Measurements from ENCODE around the gene DIS3L2.
"Not testable (repeated sequence)": the region's sequence is repeated elsewhere in the genome, so short reads cannot be mapped to it uniquely, and the experiment has no call there.

Gene DIS3L2

GRCh38 chr2:232117413-232117812 is 155.9 kb downstream of the DIS3L2 start:
- no peak for DNase-seq (ENCODE audit: low spot score)

GRCh38 chr2:232120911-232121310 is 159.4 kb downstream of the DIS3L2 start:
- no peak for DNase-seq (ENCODE audit: low spot score)

DNA sequence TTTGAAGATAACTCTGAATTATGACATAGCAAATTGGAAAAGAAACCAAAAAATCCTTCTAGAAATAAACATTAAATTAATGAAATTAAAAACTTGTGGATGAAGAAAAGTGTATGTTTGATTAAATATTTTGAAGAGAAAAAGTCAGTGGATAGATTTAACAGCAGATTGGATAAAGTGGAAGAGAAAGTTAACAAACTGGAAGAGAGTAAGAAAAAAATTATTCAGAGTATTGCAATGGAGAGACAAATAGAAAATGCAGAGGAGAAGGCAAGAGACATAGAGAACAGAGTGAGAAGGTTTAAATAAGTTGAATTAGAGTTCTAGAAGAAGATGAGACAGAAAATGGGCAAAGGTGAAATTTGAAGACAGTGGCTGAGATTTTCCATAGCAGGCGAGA is 162.8 kb downstream of the DIS3L2 start:
- no peak for DNase-seq (ENCODE audit: low spot score)

- DNase-seq (ENCODE audit: low spot score), result no peak
Measured at GRCh38 chr2:232126301-232127099, 165.0 kb downstream of the DIS3L2 start.

DNA sequence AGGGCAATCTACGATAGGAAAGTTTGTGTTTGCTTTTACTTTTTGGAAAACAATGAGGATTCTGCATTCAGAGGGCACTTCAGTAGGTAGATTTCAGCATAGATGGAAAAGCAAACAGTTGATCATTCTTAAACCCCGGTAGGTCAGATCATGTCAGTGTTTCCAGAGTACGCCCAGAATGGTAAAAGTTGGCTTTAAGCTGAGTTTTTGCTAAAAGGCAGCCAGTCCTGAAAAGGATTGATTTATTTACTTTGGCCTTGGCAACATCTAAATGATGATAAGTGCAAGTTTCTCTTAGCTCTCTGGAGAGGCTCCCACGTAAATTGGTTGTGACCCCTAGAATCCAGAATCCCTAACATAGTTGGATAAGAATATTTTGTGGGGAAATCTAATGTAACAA is 168.0 kb downstream of the DIS3L2 start:
- DNase-seq (ENCODE audit: low spot score), result no peak

GRCh38 chr2:232132181-232132580 is 170.7 kb downstream of the DIS3L2 start:
- DNase-seq (ENCODE audit: low spot score), result no peak

DNA sequence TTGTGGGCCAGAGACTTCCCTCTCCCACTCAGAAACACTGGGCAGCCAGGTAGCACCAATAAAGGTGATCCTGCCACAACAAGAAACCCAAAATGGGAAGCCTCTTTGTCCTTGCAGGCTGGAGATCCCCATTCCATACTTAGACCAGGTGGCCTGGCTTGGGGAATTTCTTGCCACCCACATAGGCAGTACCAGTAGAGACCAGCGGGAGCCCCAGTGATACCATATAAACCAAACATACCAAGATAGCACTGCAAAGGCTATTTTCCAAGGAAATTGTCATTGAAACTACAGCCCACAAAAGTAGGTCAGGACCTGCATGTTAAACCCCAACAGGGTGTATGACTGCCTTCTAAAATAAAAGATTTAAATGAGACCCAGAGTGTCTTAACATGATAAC is 171.6 kb downstream of the DIS3L2 start:
- DNase-seq (ENCODE audit: low spot score), result peak; percentile 7

GRCh38 chr2:232134939-232135338 is 173.4 kb downstream of the DIS3L2 start:
- DNase-seq (ENCODE audit: low spot score), result no peak

DNA sequence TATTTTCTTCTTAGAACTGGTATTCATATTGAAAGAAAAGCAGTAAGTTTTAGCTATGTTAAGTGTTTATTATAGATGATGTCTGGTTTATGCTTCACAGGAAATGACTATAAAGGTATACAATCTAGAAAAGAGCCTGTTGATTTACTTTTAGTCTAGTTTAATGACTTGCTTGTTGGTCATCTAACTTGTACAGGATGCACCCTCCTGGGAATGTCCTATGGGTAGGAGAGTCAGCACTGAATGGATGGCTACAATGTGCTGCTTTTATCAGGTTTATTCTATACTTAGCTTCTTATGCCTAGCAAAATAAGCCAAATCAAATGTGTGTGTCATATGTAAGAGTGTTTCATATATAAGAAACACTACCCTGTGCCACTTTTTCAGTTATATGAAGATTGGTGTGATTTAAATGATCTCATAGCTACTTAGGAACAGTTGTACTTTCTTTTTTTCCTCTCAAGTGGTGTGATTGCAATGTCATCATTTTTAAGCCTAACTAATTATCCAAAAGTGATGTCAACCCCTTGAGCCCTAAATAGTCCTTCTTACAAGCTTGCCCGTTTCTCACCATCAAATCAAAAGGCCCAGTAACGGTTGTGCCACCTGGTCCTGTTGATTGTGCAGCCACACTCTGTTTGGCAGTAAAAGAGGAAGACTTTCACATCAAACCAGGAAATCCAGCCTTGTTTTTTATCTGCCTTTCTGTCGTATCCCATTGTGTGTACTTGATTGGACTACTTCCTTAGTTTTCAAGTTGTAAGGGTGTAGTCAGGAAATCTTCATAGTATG is 176.0 kb downstream of the DIS3L2 start:
- DNase-seq (ENCODE audit: low spot score), result no peak

GRCh38 chr2:232138441-232138840 is 176.9 kb downstream of the DIS3L2 start:
- no peak for DNase-seq (ENCODE audit: low spot score)

DNA sequence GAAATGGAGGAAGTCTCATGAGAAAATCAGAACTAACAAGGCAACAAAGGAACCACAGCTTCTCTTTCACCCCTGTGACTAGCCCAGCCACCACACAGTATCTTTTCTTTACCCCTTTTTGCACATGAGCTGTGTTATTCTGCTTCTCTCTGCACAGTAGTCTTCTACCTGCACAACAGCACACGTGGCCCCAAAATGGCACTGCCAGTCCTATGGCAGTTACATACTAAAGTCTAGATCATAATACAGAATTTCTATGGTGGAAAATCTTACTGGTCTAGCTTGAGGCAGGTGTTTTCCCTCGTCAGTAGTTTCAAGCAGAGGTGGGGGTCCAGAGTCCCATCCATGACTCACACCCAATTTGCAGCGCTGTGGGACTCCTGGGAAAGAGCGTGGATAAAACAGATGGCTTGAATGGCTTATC is 177.7 kb downstream of the DIS3L2 start:
- no peak for DNase-seq (ENCODE audit: low spot score)

DNA sequence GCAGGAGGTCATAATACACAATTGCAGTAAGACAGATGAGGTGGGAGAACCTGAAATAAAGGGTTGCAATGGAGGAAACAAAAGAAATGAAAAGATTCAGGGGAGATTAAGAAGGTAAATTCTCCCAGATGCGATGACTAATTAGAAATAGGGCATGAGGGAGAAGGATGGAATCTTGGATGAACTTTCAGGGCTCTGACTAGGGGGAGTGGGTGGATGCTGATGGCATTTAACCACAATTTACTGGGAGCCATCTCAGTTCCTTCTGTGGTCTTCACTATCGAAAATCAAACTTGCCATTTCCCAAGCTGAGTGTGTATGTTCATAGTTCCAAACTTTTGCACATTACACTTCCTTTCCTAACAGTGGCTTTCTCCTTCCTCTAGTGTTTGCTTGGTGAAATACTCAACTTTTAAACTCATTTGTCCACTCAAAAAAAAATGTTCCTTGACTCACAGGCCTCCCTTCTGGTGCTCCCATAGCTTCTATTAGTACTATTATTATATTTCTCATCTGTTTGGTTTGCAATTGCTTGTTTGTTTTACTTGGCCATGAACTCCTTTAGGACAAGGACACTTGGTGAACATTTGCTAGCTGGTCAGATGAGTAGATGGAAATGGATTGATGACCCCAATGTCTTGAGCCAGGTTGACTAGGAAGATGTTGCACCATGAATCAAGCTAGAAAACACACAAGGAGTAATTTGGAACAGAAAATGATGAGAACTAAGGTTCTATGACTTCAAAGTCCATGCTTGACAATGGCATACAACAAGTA is 178.5 kb downstream of the DIS3L2 start:
- no peak for DNase-seq (ENCODE audit: low spot score)

DNA sequence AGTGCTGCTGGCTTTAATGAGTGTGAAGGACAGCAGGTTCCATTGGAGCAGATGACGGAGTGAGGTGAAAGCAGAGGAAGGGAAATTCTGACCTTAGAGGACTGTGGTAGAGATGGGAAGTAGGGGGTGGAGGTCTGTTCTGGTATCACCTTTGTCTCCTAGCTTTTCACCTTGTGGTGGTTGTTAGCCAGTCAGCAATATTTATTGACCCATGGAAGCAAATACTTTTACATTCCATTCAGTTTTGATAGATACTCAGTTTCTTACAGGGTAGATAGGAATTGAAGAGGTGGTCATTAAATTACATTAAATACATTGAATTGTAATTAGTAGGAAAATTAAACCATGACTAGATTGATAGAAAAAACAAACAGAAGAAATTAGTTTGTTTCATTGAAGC is 180.1 kb downstream of the DIS3L2 start:
- no peak for DNase-seq (ENCODE audit: low spot score)

GRCh38 chr2:232142049-232142448 is 180.5 kb downstream of the DIS3L2 start:
- no peak for DNase-seq (ENCODE audit: low spot score)

DNA sequence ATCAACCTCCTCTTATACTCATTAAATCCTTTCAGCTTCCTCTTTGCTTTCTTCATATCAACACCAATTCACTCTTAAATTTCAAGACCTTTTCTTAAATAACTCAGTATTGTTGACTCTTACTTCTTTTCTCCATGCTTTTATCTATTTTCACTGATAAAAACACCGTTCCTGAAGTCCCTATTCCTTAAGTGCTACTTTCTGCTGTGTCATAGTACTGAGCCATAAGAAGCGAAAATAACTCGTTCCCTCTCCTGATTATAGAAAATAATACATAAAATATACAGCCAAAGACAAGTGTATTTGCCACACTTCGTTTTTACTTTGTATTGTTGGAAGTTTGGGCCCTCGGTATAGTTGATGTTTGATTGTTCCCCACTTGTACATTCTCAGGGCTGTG is 181.0 kb downstream of the DIS3L2 start:
- no peak for DNase-seq (ENCODE audit: low spot score)

DNA sequence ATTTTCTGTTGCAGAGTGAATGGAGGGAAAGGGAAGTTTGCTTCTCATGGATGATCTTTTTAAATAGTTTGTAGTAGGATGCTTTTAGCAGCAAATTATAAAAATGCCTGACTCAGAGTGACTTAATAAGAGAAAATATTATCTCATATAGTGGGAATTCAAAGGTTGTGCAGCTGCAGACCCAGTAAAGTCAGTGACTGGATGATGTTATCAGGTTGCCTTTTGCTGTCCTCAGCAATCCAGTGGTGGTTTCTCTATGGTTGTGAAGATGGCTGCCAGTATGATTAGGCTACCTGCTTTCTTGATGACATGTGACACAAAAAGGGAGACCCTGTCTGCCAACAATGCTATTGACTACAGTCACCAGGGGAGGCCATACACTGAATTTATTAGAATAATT is 184.8 kb downstream of the DIS3L2 start:
- DNase-seq (ENCODE audit: low spot score), result peak; percentile 32

GRCh38 chr2:232147440-232148077 is 186.0 kb downstream of the DIS3L2 start:
- peak; percentile 42 for DNase-seq (ENCODE audit: low spot score)

DNA sequence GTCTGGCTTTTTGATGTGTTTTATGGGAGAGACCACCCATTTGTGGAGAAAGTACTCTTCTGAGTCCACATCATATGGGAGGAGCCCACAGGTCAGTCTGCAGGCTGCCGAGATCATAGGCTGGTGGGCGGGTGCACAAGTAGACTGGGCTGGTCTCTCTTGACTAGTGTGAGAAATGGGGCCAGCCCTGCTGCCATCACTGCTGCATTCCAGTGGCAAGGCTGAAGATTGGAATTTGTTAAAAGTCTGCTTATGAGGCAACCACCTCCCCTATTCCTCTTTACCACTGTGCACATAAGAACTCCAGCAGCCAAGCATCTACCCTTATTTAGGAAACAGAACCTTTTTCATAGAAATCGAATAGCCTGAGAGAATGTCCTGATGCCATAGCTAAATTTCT is 200.7 kb downstream of the DIS3L2 start:
- no peak for DNase-seq (ENCODE audit: low spot score)

- no peak for DNase-seq (ENCODE audit: low spot score)
Measured at GRCh38 chr2:232170396-232170795, 208.9 kb downstream of the DIS3L2 start.

DNA sequence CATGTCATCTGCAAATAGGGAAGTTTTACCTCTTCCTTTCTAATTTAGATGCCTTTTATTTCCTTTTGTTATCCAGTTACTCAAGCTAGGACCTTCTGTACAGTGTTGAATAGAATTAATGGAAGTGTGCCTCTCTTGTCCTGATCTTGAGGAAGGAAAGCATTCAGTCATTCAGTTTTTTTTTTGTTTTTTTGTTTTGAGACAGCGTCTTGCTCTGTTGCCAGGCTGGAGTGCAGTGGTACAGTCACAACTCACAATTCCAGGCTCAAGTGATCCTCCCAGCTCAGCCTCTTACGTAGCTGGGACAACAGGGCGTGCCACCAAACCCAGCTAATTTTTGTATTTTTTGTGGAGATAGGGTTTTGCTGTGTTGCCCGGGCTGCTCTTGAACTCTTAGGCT is 213.1 kb downstream of the DIS3L2 start:
- DNase-seq (ENCODE audit: low spot score), result no peak

GRCh38 chr2:232176587-232176986 is 215.1 kb downstream of the DIS3L2 start:
- not testable (repeated sequence) for DNase-seq (ENCODE audit: low spot score)

DNA sequence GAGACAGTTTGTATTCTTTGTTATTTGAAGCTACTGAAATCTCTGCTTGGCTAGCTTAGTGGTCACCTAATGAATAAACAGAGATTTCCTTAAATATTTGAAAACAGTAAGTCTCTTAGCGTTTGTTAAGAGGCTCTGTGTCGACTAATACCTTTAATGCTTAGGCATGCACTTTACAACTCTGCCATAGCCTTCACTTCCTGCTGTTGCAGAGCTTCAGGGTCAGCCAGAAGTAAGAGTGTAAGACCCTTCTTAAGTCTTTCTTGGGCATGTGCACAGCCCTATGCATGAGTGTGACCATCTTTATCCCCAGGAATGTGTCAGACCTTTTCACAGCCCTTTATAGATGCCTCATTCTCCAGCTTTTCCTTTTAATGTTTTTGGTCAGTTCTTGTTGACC is 221.8 kb downstream of the DIS3L2 start:
- DNase-seq (ENCODE audit: low spot score), result no peak

Measured in hepatic stellate cell (primary cell).